K562 (cell line): ENCODE measurements around the gene CXXC4. TPM values are rescaled to one million over a fixed set of nuclear protein-coding genes. Genes with fewer than 3 reads are reported as not detected.

Source experiments
- ATAC-seq: fragments of 200-7000 bp; cut with Tn5 transposase; 3 replicates; pipeline ENCODE4 v1.9.1; 2020; ENCODE audit warnings: moderate library complexity
- BruUV-seq: library from RNA; stranded (reverse); fragments of 400-500 nt; replicated peaks from 2 replicates; lab custom pipeline; 2021; lab: Mats Ljungman, UMichigan
- CTCF ChIA-PET: fragments of 300-600 bp; formaldehyde crosslinking; extraction: SDS; loops from one replicate; lab custom pipeline; 2021; ENCODE audit warnings: low intra/inter-chr PET ratio; lab: Yijun Ruan, JAX
- POLR2A ChIA-PET: fragments of 300-600, 350-650 bp; sonication (Branson Sonifier 250); formaldehyde crosslinking; extraction: SDS; loops from one replicate; lab custom pipeline; 2021; ENCODE audit warnings: antibody characterized with exemption, inconsistent platforms; lab: Yijun Ruan, JAX
- DNase-seq, 4 experiments: peaks; one replicate each; pipeline versions ENCODE4 v3.0.0 to v3.0.0-alpha.2; 2011 to 2018; ENCODE audit warnings: low spot score in 3 of 4, mixed read lengths in 3 of 4; ENCODE audit errors: extremely low read depth in 1 of 4
- FAIRE-seq: peaks from 2 replicates; lab custom pipeline; 2011; peaks lifted over from hg19 to GRCh38; lab: Jason Lieb, UNC
- H2AFZ ChIP-seq: 2 replicates; pipeline ENCODE4 v1.6.0; 2011; ENCODE audit warnings: low read depth, low read length, control low read depth, inconsistent platforms
- H3K27ac ChIP-seq: fragments of 200-600 bp; 3 replicates; pipeline ENCODE4 v1.8.0; 2011; ENCODE audit warnings: low read depth, mild to moderate bottlenecking, control low read depth, inconsistent platforms, low read length, moderate library complexity, mixed read lengths; ENCODE audit errors: extremely low read depth
- H3K27me3 ChIP-seq, 2 experiments: fragments of 300-600 bp in 1 of 2; 2 replicates in 1 of 2; 3 replicates in 1 of 2; pipeline versions ENCODE4 v1.6.0 to v1.8.0; 2011; ENCODE audit warnings: inconsistent platforms in 2 of 2, low read length in 2 of 2, mild to moderate bottlenecking in 1 of 2, mixed read lengths in 1 of 2, moderate library complexity in 1 of 2; ENCODE audit not compliant: control insufficient read depth in 2 of 2, insufficient read depth in 2 of 2
- H3K36me3 ChIP-seq: fragments of 300-600 bp; 3 replicates; pipeline ENCODE4 v1.8.0; 2011; ENCODE audit warnings: mild to moderate bottlenecking, low read length, inconsistent platforms; ENCODE audit not compliant: control insufficient read depth, insufficient read depth
- H3K4me1 ChIP-seq, 2 experiments: fragments of 200-600 bp in 1 of 2; replicated peaks in 1 of 2; 2 replicates in 1 of 2; 3 replicates in 1 of 2; pipeline versions ENCODE4 v1.5.1 to v1.8.0; 2011; ENCODE audit warnings: inconsistent platforms in 2 of 2, low read length in 2 of 2, mild to moderate bottlenecking in 1 of 2, mixed read lengths in 1 of 2, moderate library complexity in 1 of 2; ENCODE audit not compliant: control insufficient read depth in 2 of 2, insufficient read depth in 2 of 2
- H3K4me2 ChIP-seq: 2 replicates; pipeline ENCODE4 v1.6.1; 2011; ENCODE audit warnings: low read length, control low read depth, inconsistent platforms, mixed read lengths; ENCODE audit not compliant: insufficient read depth
- H3K4me3 ChIP-seq: fragments of 200-600 bp; sonication (generic), shearing (Covaris generic); 2 replicates; pipeline ENCODE4 v1.5.1; 2016; ENCODE audit warnings: control low read depth, inconsistent platforms
- H3K79me2 ChIP-seq: fragments of 200-600 bp; 3 replicates; pipeline ENCODE4 v1.8.0; 2011; ENCODE audit warnings: low read length, inconsistent platforms; ENCODE audit not compliant: control insufficient read depth, insufficient read depth
- H3K9ac ChIP-seq, 2 experiments: 2 replicates each; pipeline versions ENCODE4 v1.6.0 to v1.6.1; 2011; ENCODE audit warnings: low read depth in 2 of 2, low read length in 2 of 2, control low read depth in 1 of 2, inconsistent platforms in 1 of 2, mild to moderate bottlenecking in 1 of 2, mixed read lengths in 1 of 2; ENCODE audit not compliant: insufficient read depth in 1 of 2
- H3K9me1 ChIP-seq: one replicate; pipeline ENCODE4 v1.6.0; 2011; ENCODE audit warnings: inconsistent platforms, mild to moderate bottlenecking, low read length, moderate library complexity; ENCODE audit not compliant: control insufficient read depth, insufficient read depth
- H3K9me3 ChIP-seq: replicated peaks from 2 replicates; pipeline ENCODE4 v1.5.1; 2011; ENCODE audit warnings: low read depth, low read length, inconsistent platforms; ENCODE audit not compliant: control insufficient read depth, insufficient read depth
- H4K20me1 ChIP-seq: replicated peaks from 2 replicates; pipeline ENCODE4 v1.6.1; 2011; ENCODE audit warnings: low read length, inconsistent platforms, mixed read lengths; ENCODE audit not compliant: control insufficient read depth, insufficient read depth
- HEY1 ChIP-seq: fragments of 250-450 bp; sonication (Bioruptor Pico); IDR thresholded peaks from 2 replicates; pipeline ENCODE4 v1.5.0; 2020; ENCODE audit warnings: mild to moderate bottlenecking, moderate library complexity, borderline replicate concordance
- TAF9B ChIP-seq: fragments of 450-650 bp; IDR thresholded peaks from 2 replicates; pipeline ENCODE4 v1.6.1; 2018; ENCODE audit warnings: mild to moderate bottlenecking; ENCODE audit not compliant: partially characterized antibody
- TEAD4 ChIP-seq, 2 experiments: sonication (generic) in 1 of 2; formaldehyde crosslinking in 1 of 2; IDR thresholded peaks; 2 replicates each; pipeline versions ENCODE4 v1.6.1 to v1.8.0; 2012 to 2022; ENCODE audit warnings: borderline replicate concordance in 1 of 2, inconsistent platforms in 1 of 2, low read length in 1 of 2, mild to moderate bottlenecking in 1 of 2, missing genetic modification reagents in 1 of 2
- ZBTB5 ChIP-seq: fragments of 450-650 bp; IDR thresholded peaks from 2 replicates; pipeline ENCODE4 v1.6.1; 2017; ENCODE audit warnings: antibody characterized with exemption
- ZNF584 ChIP-seq: fragments of 200-800 bp; sonication (Bioruptor generic); IDR thresholded peaks from 2 replicates; pipeline ENCODE4 v1.6.1; 2016; ENCODE audit warnings: low read depth, mild to moderate bottlenecking, missing genetic modification characterization, missing compliant biosample characterization
- ZNF830 ChIP-seq: fragments of 250-450 bp; sonication (Bioruptor Pico); IDR thresholded peaks from 2 replicates; pipeline ENCODE4 v1.5.0; 2021; ENCODE audit warnings: mild to moderate bottlenecking
- WGBS: fragments of 100-300 bp; shearing (Covaris generic); methylation state at CpG from one replicate; pipeline ENCODE4 v1.1.6; 2016; ENCODE audit warnings: low coverage, mixed read lengths; ENCODE audit not compliant: insufficient coverage; ENCODE audit errors: missing lambda C conversion rate; 5-methylcytosine and 5-hydroxymethylcytosine counted together
- in situ Hi-C: fragments of 300-500 bp; cut with MboI; formaldehyde crosslinking; loops from 4 replicates; pipeline ENCODE4 v1.15.0; 2018; ENCODE audit warnings: inconsistent platforms, mixed read lengths
- intact Hi-C: fragments of 100-400 bp; cut with micrococcal nuclease; formaldehyde crosslinking; loops from 2 replicates; pipeline ENCODE4 v1.14.2; 2022
- polyA plus RNA-seq, 8 experiments: library from polyadenylated mRNA; depleted of rRNA in 4 of 8; stranded (reverse) in 5 of 8; unstranded in 3 of 8; fragments of >200 nt; fragmentation: Nextera tagmentation in 2 of 8; fragmentation: Illumina TruSeq in 1 of 8; extraction: Ambion mirVana in 2 of 8; extraction: Trizol in 1 of 8; gene quantifications; 2 replicates each; pipeline versions ENCODE4 v1.2.1 to v1.2.3, GENCODE V29; 2011 to 2014; ENCODE audit warnings: inconsistent platforms in 1 of 8, missing spikeins in 1 of 8
- total RNA-seq, 7 experiments: library from RNA; depleted of rRNA in 6 of 7; stranded (reverse); fragments of >200 nt in 6 of 7; fragmentation: Illumina TruSeq in 2 of 7; extraction: Trizol in 2 of 7; gene quantifications; 2 replicates each; pipeline versions ENCODE4 v1.2.1 to v1.2.3, GENCODE V29; 2011 to 2021; ENCODE audit warnings: low replicate concordance in 1 of 7

Gene CXXC4
- total and polyA plus RNA-seq, 9 of the 15 experiments (the other 6 are each of a cell fraction or from before 2014, with no cell fraction given): not detected

GRCh38 chr4:104494185-104494584 is 509 bp downstream of the CXXC4 start:
- FAIRE-seq (no peak), ATAC-seq (no peak), DNase-seq (no peak)
- TF ChIP-seq HEY1 (no peak), ZNF584 (CRISPR knock-in tag) (no peak), TAF9B (no peak), ZNF830 (CRISPR knock-in tag) (no peak), ZBTB5 (no peak), TEAD4 (IDR thresholded peaks at IDR 0.05; ENCODE audit: low read length) (no peak), TEAD4 (CRISPR knock-in tag; IDR thresholded peaks at IDR 0.05; ENCODE audit: borderline replicate concordance) (no peak)
- H3K9me1 ChIP-seq: no peaks in the 10 kb centered on the region
- no TSS peak for BruUV-seq
- H3K27me3 ChIP-seq: no peaks in the 10 kb centered on the region
- no peak overlapping the region for H3K4me2 ChIP-seq
- in situ Hi-C loops (no loop called here), intact Hi-C loops (loop anchor here (10.0 kb wide), 1 partner anchor 981 kb away; the partner anchor contains the start of gene PPA2)
- no peaks in the 10 kb centered on the region for H3K79me2 ChIP-seq
- WGBS: 0% methylated on average over 5 of the region's 5 CpGs
- no peaks in the 10 kb centered on the region for H3K9me3 ChIP-seq
- H3K9ac ChIP-seq: no peak overlapping the region
- H3K27ac ChIP-seq: no peak overlapping the region
- ChIA-PET POLR2A (no interaction called here), CTCF (no interaction called here)
- H2AFZ ChIP-seq: no peak overlapping the region
- H3K4me1 ChIP-seq: peaks cover 0 to 15% of the 10 kb centered on the region in 2 experiments; a peak in 3 of 5 replicates
- no peaks in the 10 kb centered on the region; the same call in 1 of the 2 replicates for H4K20me1 ChIP-seq
- no peak overlapping the region for H3K4me3 ChIP-seq
- no peaks in the 10 kb centered on the region for H3K36me3 ChIP-seq
